ENCODE data around the gene CTNNA3. TPM values are rescaled to one million over a fixed set of nuclear protein-coding genes. Genes with fewer than 3 reads are reported as not detected.

CTNNA3 gene
- total RNA-seq, 2 donors from 2014 or later: 0.37 to 1.1 TPM

GRCh38 chr10:67088036-67088435 is 608.0 kb downstream of the CTNNA3 start:
- no peak for TF ChIP-seq CTCF (IDR thresholded peaks at IDR 0.05)

GRCh38 chr10:67087135-67087425 is 608.9 kb downstream of the CTNNA3 start:
- no peak overlapping the region for H3K4me3 ChIP-seq
- H3K4me1 ChIP-seq: no peaks in the 10 kb centered on the region
- H3K27me3 ChIP-seq: no peaks in the 10 kb centered on the region
- no peaks in the 10 kb centered on the region for H3K9me3 ChIP-seq
- no peak for TF ChIP-seq CTCF (IDR thresholded peaks at IDR 0.05)
- H3K27ac ChIP-seq: no peak overlapping the region
- no peak overlapping the region for H3K9ac ChIP-seq (ENCODE audit: low read depth in 2 of 2, low read length in 2 of 2)
- intact Hi-C loops (cut with DNase I): no loop called here
- H3K36me3 ChIP-seq: no peaks in the 10 kb centered on the region
- DNase-seq: no peak

More at GRCh38 chr10:67088036-67088435, 608.0 kb downstream of the CTNNA3 start:
- H3K4me3 ChIP-seq: no peak overlapping the region
- H3K9ac ChIP-seq (ENCODE audit: low read depth in 2 of 2, low read length in 2 of 2): no peak overlapping the region
- no peak for DNase-seq
- no peaks in the 10 kb centered on the region for H3K36me3 ChIP-seq
- no peak overlapping the region for H3K27ac ChIP-seq
- intact Hi-C loops (cut with DNase I): no loop called here
- H3K9me3 ChIP-seq: no peaks in the 10 kb centered on the region
- no peaks in the 10 kb centered on the region for H3K4me1 ChIP-seq
- H3K27me3 ChIP-seq: no peaks in the 10 kb centered on the region

GRCh38 chr10:67086327-67087134 is 609.5 kb downstream of the CTNNA3 start:
- Histone ChIP-seq H3K36me3 (no peaks in the 10 kb centered on the region), H3K9me3 (no peaks in the 10 kb centered on the region), H3K27me3 (no peaks in the 10 kb centered on the region), H3K27ac (no peak overlapping the region), H3K4me1 (no peaks in the 10 kb centered on the region), H3K9ac (ENCODE audit: low read depth in 2 of 2, low read length in 2 of 2) (no peak overlapping the region), H3K4me3 (no peak overlapping the region)
- DNase-seq: no peak
- intact Hi-C loops (cut with DNase I): no loop called here
- no peak for TF ChIP-seq CTCF (IDR thresholded peaks at IDR 0.05)

GRCh38 chr10:67079126-67079525 is 616.9 kb downstream of the CTNNA3 start:
- DNase-seq: no peak
- Histone ChIP-seq H3K27ac (no peak overlapping the region), H3K4me3 (no peak overlapping the region), H3K9me3 (no peaks in the 10 kb centered on the region), H3K9ac (ENCODE audit: low read depth in 2 of 2, low read length in 2 of 2) (no peak overlapping the region), H3K4me1 (no peaks in the 10 kb centered on the region), H3K36me3 (no peaks in the 10 kb centered on the region), H3K27me3 (no peaks in the 10 kb centered on the region)
- intact Hi-C loops (cut with DNase I): no loop called here
- no peak for TF ChIP-seq CTCF (IDR thresholded peaks at IDR 0.05)

- DNase-seq: no peak
- TF ChIP-seq CTCF (IDR thresholded peaks at IDR 0.05): no peak
- no peak overlapping the region for H3K27ac ChIP-seq
Measured at GRCh38 chr10:67077376-67077775, 618.6 kb downstream of the CTNNA3 start.

More at GRCh38 chr10:67077376-67077775, 618.6 kb downstream of the CTNNA3 start:
- H3K9me3 ChIP-seq: no peaks in the 10 kb centered on the region
- no peaks in the 10 kb centered on the region for H3K27me3 ChIP-seq
- no peaks in the 10 kb centered on the region for H3K36me3 ChIP-seq
- intact Hi-C loops (cut with DNase I): no loop called here
- H3K4me3 ChIP-seq: no peak overlapping the region
- H3K4me1 ChIP-seq: no peaks in the 10 kb centered on the region
- no peak overlapping the region for H3K9ac ChIP-seq (ENCODE audit: low read depth in 2 of 2, low read length in 2 of 2)

Measured in colonic mucosa (tissue), 4 donors.